ENCODE data around the gene WDR73. TPM values are rescaled to one million over a fixed set of nuclear protein-coding genes. Genes with fewer than 3 reads are reported as not detected.
A peak's percentile ranks its signal among the peaks of the same experiment; 100 is the strongest.

The WDR73 gene
- total and polyA plus RNA-seq, 2 of the 8 experiments (the other 6 are each of a cell fraction or from before 2014, with no cell fraction given): 22.7 to 23.1 TPM

- no peak overlapping the region for H3K27ac ChIP-seq (ENCODE audit: low read depth, low read length)
- CTCF ChIA-PET (ENCODE audit: partially characterized antibody): interaction anchor here (0.7 to 10.6 kb wide), 12 partner anchors 18 to 495 kb away, joined by 3 to 86 read pairs (median 4); partner anchors contain the start of gene ZSCAN2
- no peak for DNase-seq (ENCODE audit: low read depth in 1 of 2, low spot score in 2 of 2)
These were observed 3.6 kb upstream of the WDR73 start for GRCh38 chr15:84657748-84658079.

More at GRCh38 chr15:84657748-84658079, 3.6 kb upstream of the WDR73 start:
- Histone ChIP-seq H2AK5ac (ENCODE audit: low read depth, low read length) (no peak overlapping the region), H3K36me3 (ENCODE audit: control insufficient read depth in 2 of 4, insufficient read depth in 4 of 4, low read length in 3 of 4) (peaks cover 0 to 2% (median under 1%) of the 10 kb centered on the region in 4 experiments; a peak in 1 of 8 replicates), H4K91ac (replicated peaks; ENCODE audit: insufficient read length, low read length) (no peak overlapping the region), H2BK15ac (ENCODE audit: low read length) (no peak overlapping the region), H2AFZ (ENCODE audit: low read length) (0 out of 2 replicates have a peak overlapping the region, but pooled peaks have one; percentile 55), H4K5ac (ENCODE audit: insufficient read length, low read depth, low read length) (no peak overlapping the region), H2BK12ac (ENCODE audit: low read depth, low read length) (no peak overlapping the region), H3K18ac (ENCODE audit: extremely low read depth, low read length) (peak overlapping the region; percentile 48), H3K27me3 (replicated peaks in 1 of 4; ENCODE audit: control insufficient read depth in 3 of 4, extremely low read depth in 1 of 4, insufficient read depth in 3 of 4, low read length in 3 of 4) (peaks cover 0 to 13% (median 9%) of the 10 kb centered on the region in 4 experiments; a peak in 5 of 7 replicates), H3K23me2 (ENCODE audit: low read depth, low read length) (peaks cover 10% of the 10 kb centered on the region), H2BK120ac (replicated peaks; ENCODE audit: low read depth, low read length) (no peak overlapping the region), H2BK5ac (ENCODE audit: low read depth, low read length) (0 out of 2 replicates have a peak overlapping the region, but pooled peaks have one; percentile 71), H4K20me1 (replicated peaks in 1 of 2; ENCODE audit: control insufficient read depth in 1 of 2, insufficient read depth in 2 of 2, low read length in 2 of 2) (peaks cover 0 to 2% of the 10 kb centered on the region in 2 experiments), H3K4me1 (replicated peaks in 1 of 4; ENCODE audit: control insufficient read depth in 3 of 4, insufficient read depth in 4 of 4, low read length in 3 of 4) (peaks cover 0 to 24% (median 14%) of the 10 kb centered on the region in 4 experiments; a peak in 6 of 7 replicates), H3K79me1 (ENCODE audit: low read depth, low read length) (peaks cover 5% of the 10 kb centered on the region; the same call in 1 of the 2 replicates), H3K79me2 (ENCODE audit: control insufficient read depth in 1 of 2, insufficient read depth in 2 of 2, low read length in 2 of 2) (peaks cover 0 to 8% of the 10 kb centered on the region in 2 experiments; a peak in 2 of 4 replicates), H3K4ac (replicated peaks; ENCODE audit: insufficient read length, low read depth, low read length) (no peak overlapping the region), H3K14ac (ENCODE audit: insufficient read length) (no peak overlapping the region), H3K9ac (replicated peaks in 1 of 4; ENCODE audit: extremely low read depth in 1 of 4, low read depth in 3 of 4, low read length in 3 of 4) (peak overlapping the region in 3 of 4 experiments; percentile 51 to 69 (median 58); a peak in 6 of 7 replicates), H3K4me2 (ENCODE audit: insufficient read depth in 1 of 2, low read depth in 2 of 2, low read length in 2 of 2) (peak overlapping the region; percentile 91), H3K56ac (replicated peaks; ENCODE audit: insufficient read length, low read depth, low read length) (no peak overlapping the region), H2BK20ac (ENCODE audit: low read length) (no peak overlapping the region), H4K8ac (ENCODE audit: extremely low read depth, insufficient read depth, low read length) (peak overlapping the region; percentile 57; the same call in 1 of the 2 replicates), H3K23ac (ENCODE audit: insufficient read length) (no peak overlapping the region), H3K9me3 (ENCODE audit: insufficient read depth in 2 of 2, low read depth in 1 of 2, low read length in 1 of 2) (no peaks in the 10 kb centered on the region), H3K4me3 (ENCODE audit: extremely low read depth in 1 of 4, insufficient read depth in 2 of 4, low read depth in 3 of 4, low read length in 4 of 4) (peak overlapping the region; percentile 56 to 74 (median 62))
- no peak for FAIRE-seq
- POLR2A ChIA-PET (ENCODE audit: partially characterized antibody): interaction anchor here (1.3 to 1.9 kb wide), 2 partner anchors 9 to 56 kb away, joined by 4 read pairs; no protein-coding TSS in a partner anchor
- WGBS, 2 experiments (ENCODE audit: extremely low coverage in 1 of 2, insufficient coverage in 1 of 2, insufficient read length in 1 of 2, insufficient replicate concordance in 2 of 2, low coverage in 1 of 2, low lambda C conversion rate in 2 of 2, missing lambda C conversion rate in 1 of 2): 17% methylated on average over 17 of the region's 17 CpGs; no CpG with 5 or more reads in 1 of the 2 experiments
- no peak for TF ChIP-seq CEBPB (IDR thresholded peaks at IDR 0.05; ENCODE audit: low read depth, low read length)
- 0 out of 2 replicates have a peak, but pooled peaks have one; percentile 15 for TF ChIP-seq PHF8 (conservative IDR thresholded peaks at IDR 0.05; ENCODE audit: low read depth, low read length)
